ENCODE results near the gene LRRC8B.

LRRC8B gene

DNA sequence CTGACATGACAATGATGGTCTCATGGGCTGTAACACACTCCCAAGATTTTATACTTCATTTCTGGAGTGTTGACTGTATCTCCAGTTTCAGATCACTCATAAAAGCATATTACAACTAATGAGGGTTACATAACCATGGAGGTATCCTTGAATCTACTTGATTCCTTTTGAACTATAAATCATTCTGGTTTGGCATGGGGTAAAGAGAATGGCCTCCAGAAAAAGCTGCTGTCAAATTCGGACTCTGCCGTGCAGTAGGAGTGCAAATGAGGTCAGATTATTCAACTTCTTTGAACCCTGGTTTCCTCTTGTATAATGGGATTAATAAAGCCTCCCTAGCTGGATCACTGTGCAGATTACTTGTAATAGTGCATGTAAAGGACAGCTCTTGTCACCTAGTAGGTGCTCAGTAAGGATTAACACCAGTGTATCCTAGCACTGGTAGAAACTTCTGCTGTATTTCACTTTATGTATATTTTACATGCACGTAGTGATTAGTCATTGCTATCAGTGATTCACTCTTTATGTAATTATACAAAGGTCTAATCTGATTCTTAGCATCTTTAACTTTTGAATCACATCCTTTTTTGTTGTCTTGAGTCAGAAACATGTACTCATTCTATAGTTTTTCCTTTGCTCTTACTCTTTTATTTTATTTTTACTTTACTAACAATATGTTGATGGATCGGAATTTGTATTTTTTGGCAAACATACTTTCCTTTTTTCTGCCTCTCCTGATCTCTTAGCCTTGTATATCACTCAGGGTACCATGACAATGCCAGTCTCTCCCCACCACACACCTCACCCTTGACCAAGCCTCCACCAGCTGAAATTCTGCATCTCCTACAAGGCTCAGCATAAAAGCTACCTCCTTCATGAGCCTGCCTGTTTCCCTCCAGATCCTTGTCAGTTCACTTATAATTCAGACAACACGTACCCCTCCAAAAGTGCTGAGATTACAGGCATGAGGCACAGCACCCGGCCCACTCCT lies 111.5 kb downstream of the LRRC8B start:
- DNase-seq = no peak

DNA sequence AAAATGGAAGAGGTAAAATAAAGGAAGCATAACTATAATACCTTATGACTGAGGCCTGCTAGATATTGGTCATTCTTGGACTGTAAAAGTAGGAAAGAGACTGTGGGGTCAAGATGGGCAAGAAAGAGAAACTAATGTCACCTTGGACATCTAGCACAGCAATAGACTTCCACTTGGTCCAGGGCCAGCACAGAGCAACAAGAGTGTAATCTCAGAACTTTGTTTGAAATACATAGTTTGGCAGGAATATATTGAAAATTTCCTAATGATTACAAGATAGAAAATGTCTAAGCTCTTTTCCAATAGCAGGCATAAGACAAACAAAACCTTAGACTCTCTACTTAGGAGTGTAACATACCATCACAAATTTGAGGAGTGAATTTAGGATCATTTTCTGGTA lies 112.9 kb downstream of the LRRC8B start:
- DNase-seq = no peak

DNA sequence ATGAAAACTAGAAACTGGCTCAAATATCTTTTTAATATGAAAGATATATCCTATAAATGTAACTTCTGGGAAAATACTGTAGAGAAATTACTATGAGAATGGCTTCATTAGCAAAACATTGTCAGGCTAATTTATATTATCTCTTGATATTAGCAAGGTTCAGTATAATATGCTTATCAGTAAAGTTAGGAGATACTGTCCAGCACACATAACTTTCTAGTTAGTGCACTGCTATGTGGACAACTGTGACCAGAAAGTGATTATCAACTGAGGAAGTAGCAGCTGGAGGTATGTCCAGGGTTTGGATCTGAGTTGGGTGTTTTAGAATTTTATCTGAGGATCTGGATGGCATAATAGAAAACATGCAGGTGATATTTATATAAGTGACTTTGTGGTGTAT lies 115.8 kb downstream of the LRRC8B start:
- no peak for DNase-seq

GRCh38 chr1:89641781-89642180 lies 117.2 kb downstream of the LRRC8B start:
- no peak for DNase-seq

DNA sequence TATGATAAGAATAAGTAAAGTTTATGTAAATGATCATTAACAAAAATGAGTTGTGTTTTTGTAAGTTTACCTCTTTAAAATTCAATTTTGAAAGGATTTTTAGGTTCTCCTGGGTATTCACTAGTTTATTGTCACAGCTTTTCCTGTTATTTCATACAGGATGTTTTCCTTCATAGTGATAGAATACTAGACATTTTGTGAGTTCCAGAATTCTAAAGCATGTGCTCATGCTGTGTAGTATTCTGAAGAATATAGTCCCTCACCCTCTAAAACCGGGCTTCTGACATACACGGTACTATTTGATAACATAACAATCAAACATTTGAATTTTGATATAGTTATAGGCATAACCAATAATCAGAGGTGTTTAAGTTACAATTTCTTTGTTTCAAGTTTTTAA lies 118.9 kb downstream of the LRRC8B start:
- no peak for DNase-seq

GRCh38 chr1:89644119-89644814 lies 119.6 kb downstream of the LRRC8B start:
- DNase-seq = no peak

GRCh38 chr1:89646259-89646658 lies 121.6 kb downstream of the LRRC8B start:
- DNase-seq = no peak

Measured in NCI-H526 (cell line).